Activated CD4-positive, alpha-beta memory T cell treated with anti-CD3 and anti-CD28 coated beads, Interleukin-2, amount 10 ng/mL, durations not matched to agents 7 days and 5 days (primary cell): ENCODE measurements around the gene LTBR. TPM values are rescaled to one million over a fixed set of nuclear protein-coding genes. Genes with fewer than 3 reads are reported as not detected.

ENCODE experiments used
- CTCF ChIA-PET: fragments of 350-600 bp; sonication (Branson Sonifier 250); formaldehyde crosslinking; loops from one replicate; lab custom pipeline; 2021; ENCODE audit warnings: antibody characterized with exemption, inconsistent platforms; lab: Charles Lee
- POLR2A ChIA-PET: fragments of 350-600 bp; sonication (Branson Sonifier 250); formaldehyde crosslinking; loops from one replicate; lab custom pipeline; 2021; ENCODE audit warnings: antibody characterized with exemption; lab: Charles Lee
- DNase-seq: peaks from one replicate; pipeline ENCODE4 v3.0.0-alpha.2; 2020
- H3K27ac Mint-ChIP-seq: one replicate; pipeline ENCODE4 v1.8.0; 2021; ENCODE audit warnings: mild to moderate bottlenecking, mixed read lengths
- H3K27me3 Mint-ChIP-seq: one replicate; pipeline ENCODE4 v1.8.0; 2021; ENCODE audit warnings: mixed read lengths
- H3K36me3 Mint-ChIP-seq: one replicate; pipeline ENCODE4 v1.8.0; 2021; ENCODE audit warnings: low read depth, mixed read lengths
- H3K4me1 Mint-ChIP-seq: one replicate; pipeline ENCODE4 v1.8.0; 2021; ENCODE audit warnings: mixed read lengths
- H3K4me3 Mint-ChIP-seq: one replicate; pipeline ENCODE4 v1.8.0; 2021; ENCODE audit warnings: mild to moderate bottlenecking, mixed read lengths
- H3K9me3 Mint-ChIP-seq: one replicate; pipeline ENCODE4 v1.8.0; 2021; ENCODE audit warnings: mixed read lengths
- total RNA-seq, 2 experiments: library from RNA; stranded (reverse); gene quantifications; one replicate each; pipeline ENCODE4 v1.2.3, GENCODE V29; 2021

The LTBR gene
- total RNA-seq, 2 experiments from 2014 or later: 0.38 to 0.40 TPM

GRCh38 chr12:6384499-6385436, 806 bp downstream of the LTBR start:
- Mint-ChIP-seq H3K27ac (no peak overlapping the region), H3K4me3 (no peak overlapping the region), H3K9me3 (no peaks in the 10 kb centered on the region), H3K4me1 (no peaks in the 10 kb centered on the region), H3K36me3 (no peaks in the 10 kb centered on the region), H3K27me3 (peaks cover 36% of the 10 kb centered on the region)
- POLR2A ChIA-PET: no interaction called here
- CTCF ChIA-PET: no interaction called here
- no peak for DNase-seq

GRCh38 chr12:6386038-6386437, 2.1 kb downstream of the LTBR start:
- ChIA-PET POLR2A (no interaction called here), CTCF (no interaction called here)
- Mint-ChIP-seq H3K4me3 (no peak overlapping the region), H3K4me1 (no peaks in the 10 kb centered on the region), H3K9me3 (no peaks in the 10 kb centered on the region), H3K27me3 (peaks cover 33% of the 10 kb centered on the region), H3K36me3 (no peaks in the 10 kb centered on the region), H3K27ac (no peak overlapping the region)
- DNase-seq: no peak

DNA sequence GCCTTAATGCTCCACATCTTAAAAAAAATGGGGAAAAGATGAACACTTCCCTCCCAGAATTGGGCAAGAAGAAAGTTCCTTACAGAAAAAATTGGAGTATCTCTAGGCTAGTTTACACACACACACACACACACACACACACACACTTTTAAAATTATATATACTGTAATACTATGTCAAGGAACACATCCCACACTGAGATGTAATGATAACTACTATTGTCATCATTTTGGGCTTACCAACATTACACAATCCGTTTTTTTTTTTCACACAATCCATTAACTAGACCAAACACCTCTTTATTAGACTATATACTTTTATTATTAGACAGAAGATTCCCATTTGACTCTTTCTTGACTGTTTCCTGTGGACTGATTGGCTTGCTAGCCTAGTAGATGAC, 2.5 kb downstream of the LTBR start:
- Mint-ChIP-seq H3K4me3 (no peak overlapping the region), H3K27ac (no peak overlapping the region), H3K36me3 (no peaks in the 10 kb centered on the region), H3K27me3 (peaks cover 29% of the 10 kb centered on the region), H3K4me1 (no peaks in the 10 kb centered on the region), H3K9me3 (no peaks in the 10 kb centered on the region)
- no peak for DNase-seq
- POLR2A ChIA-PET: no interaction called here
- CTCF ChIA-PET: no interaction called here

GRCh38 chr12:6387541-6387940, 3.6 kb downstream of the LTBR start:
- Mint-ChIP-seq H3K4me1 (no peaks in the 10 kb centered on the region), H3K36me3 (no peaks in the 10 kb centered on the region), H3K4me3 (no peak overlapping the region), H3K27me3 (peaks cover 18% of the 10 kb centered on the region), H3K27ac (no peak overlapping the region), H3K9me3 (no peaks in the 10 kb centered on the region)
- POLR2A ChIA-PET: no interaction called here
- CTCF ChIA-PET: no interaction called here
- DNase-seq: no peak

GRCh38 chr12:6390084-6390799, 6.3 kb downstream of the LTBR start:
- H3K27ac Mint-ChIP-seq: no peak overlapping the region
- POLR2A ChIA-PET: no interaction called here
- no peaks in the 10 kb centered on the region for H3K36me3 Mint-ChIP-seq
- H3K4me1 Mint-ChIP-seq: no peaks in the 10 kb centered on the region
- H3K27me3 Mint-ChIP-seq: peaks cover 3% of the 10 kb centered on the region
- no peaks in the 10 kb centered on the region for H3K9me3 Mint-ChIP-seq
- no peak for DNase-seq
- no peak overlapping the region for H3K4me3 Mint-ChIP-seq
- CTCF ChIA-PET: interaction anchor here (0.5 kb wide), 1 partner anchor 80 kb away, joined by 4 read pairs; the partner anchor contains the start of gene VAMP1

- CTCF ChIA-PET: interaction anchor here (0.5 kb wide), 1 partner anchor 79 kb away, joined by 4 read pairs; the partner anchor contains the start of gene VAMP1
- no peak overlapping the region for H3K4me3 Mint-ChIP-seq
- no peak overlapping the region for H3K27ac Mint-ChIP-seq
- no peak for DNase-seq
- no peaks in the 10 kb centered on the region for H3K9me3 Mint-ChIP-seq
- POLR2A ChIA-PET: no interaction called here
- no peaks in the 10 kb centered on the region for H3K36me3 Mint-ChIP-seq
- H3K4me1 Mint-ChIP-seq: no peaks in the 10 kb centered on the region
- H3K27me3 Mint-ChIP-seq: peaks cover 7% of the 10 kb centered on the region
These were observed 7.1 kb downstream of the LTBR start for GRCh38 chr12:6391013-6391412.

- no peak for DNase-seq
- Mint-ChIP-seq H3K9me3 (no peaks in the 10 kb centered on the region), H3K36me3 (no peaks in the 10 kb centered on the region), H3K27ac (no peak overlapping the region), H3K4me1 (no peaks in the 10 kb centered on the region), H3K27me3 (peaks cover 10% of the 10 kb centered on the region), H3K4me3 (no peak overlapping the region)
- ChIA-PET CTCF (no interaction called here), POLR2A (no interaction called here)
These were observed 8.5 kb downstream of the LTBR start for GRCh38 chr12:6392504-6392903.

DNA sequence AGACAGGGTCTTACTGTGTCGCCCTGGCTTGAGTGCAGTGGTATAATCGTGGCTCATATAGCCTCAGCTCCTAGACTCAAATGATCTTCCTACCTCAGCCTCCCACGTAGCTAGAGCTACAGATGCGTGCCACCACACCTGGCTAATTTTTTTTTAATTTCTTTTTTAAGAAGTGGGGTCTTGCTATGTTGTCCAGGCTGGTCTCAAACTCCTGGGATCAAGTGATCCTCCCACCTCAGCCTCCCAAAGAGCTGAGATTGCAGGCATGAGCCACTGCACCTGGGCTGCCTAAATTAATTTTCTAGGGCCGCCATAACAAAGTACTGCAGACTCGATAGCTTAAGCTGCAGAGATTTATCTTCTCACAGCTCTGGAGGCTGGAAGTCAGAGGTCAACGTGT, 9.1 kb downstream of the LTBR start:
- Mint-ChIP-seq H3K4me3 (no peak overlapping the region), H3K4me1 (no peaks in the 10 kb centered on the region)
- POLR2A ChIA-PET: no interaction called here

GRCh38 chr12:6394398-6394797, 10.4 kb downstream of the LTBR start:
- Mint-ChIP-seq H3K36me3 (no peaks in the 10 kb centered on the region), H3K4me3 (no peak overlapping the region), H3K9me3 (no peaks in the 10 kb centered on the region), H3K27me3 (peaks cover 10% of the 10 kb centered on the region), H3K27ac (no peak overlapping the region), H3K4me1 (no peaks in the 10 kb centered on the region)
- ChIA-PET POLR2A (no interaction called here), CTCF (no interaction called here)
- no peak for DNase-seq

More for the DNA sequence above, 9.1 kb downstream of the LTBR start:
- no peaks in the 10 kb centered on the region for H3K36me3 Mint-ChIP-seq
- DNase-seq: no peak
- H3K27me3 Mint-ChIP-seq: peaks cover 10% of the 10 kb centered on the region
- no peaks in the 10 kb centered on the region for H3K9me3 Mint-ChIP-seq
- CTCF ChIA-PET: no interaction called here
- no peak overlapping the region for H3K27ac Mint-ChIP-seq

DNA sequence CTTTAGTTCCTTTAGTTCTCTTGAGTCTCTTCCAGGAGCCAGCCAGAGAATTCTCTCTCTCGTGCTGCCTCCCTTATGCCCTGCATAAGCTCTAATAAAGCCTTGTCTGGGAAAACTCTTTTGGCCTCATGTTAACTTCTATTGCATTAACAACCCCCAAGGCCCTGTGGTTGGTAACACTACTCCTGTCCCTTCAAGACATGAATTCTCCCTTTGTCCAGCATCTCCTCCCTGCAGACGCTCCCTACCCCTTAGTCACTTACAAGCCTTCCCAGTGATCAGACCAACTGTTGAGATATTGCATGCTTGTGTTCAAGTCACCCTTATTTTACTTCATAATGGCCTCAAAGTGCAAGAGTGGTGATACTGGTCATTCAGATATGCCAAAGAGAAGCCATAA, 12.1 kb downstream of the LTBR start:
- H3K27me3 Mint-ChIP-seq: peaks cover 10% of the 10 kb centered on the region
- DNase-seq: no peak
- H3K27ac Mint-ChIP-seq: no peak overlapping the region
- no peaks in the 10 kb centered on the region for H3K9me3 Mint-ChIP-seq
- H3K36me3 Mint-ChIP-seq: no peaks in the 10 kb centered on the region
- ChIA-PET CTCF (no interaction called here), POLR2A (no interaction called here)
- H3K4me3 Mint-ChIP-seq: no peak overlapping the region
- H3K4me1 Mint-ChIP-seq: no peaks in the 10 kb centered on the region

- DNase-seq: no peak
- Mint-ChIP-seq H3K9me3 (no peaks in the 10 kb centered on the region), H3K27me3 (peaks cover 10% of the 10 kb centered on the region), H3K4me3 (no peak overlapping the region), H3K36me3 (no peaks in the 10 kb centered on the region), H3K4me1 (no peaks in the 10 kb centered on the region), H3K27ac (no peak overlapping the region)
- ChIA-PET CTCF (no interaction called here), POLR2A (no interaction called here)
These were observed 16.1 kb downstream of the LTBR start for GRCh38 chr12:6399884-6400644.

DNA sequence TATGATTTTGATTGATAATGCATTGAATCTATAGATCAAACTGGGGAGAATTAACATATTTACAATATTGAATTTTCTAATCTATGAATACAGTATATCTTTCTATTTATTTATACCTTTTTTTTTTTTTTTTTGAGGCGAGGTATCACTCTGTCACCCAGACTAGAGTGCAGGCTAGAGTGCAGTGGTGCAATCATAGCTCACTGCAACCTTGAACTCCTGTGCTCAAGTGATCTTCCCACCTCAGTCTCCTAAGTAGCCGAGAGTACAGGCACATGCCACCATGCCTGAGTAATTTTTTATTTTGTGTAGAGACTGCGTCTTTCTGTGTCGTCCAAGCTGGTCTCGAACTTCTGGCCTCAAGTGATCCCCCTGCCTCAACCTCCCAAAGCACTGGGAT, 20.4 kb downstream of the LTBR start:
- H3K27ac Mint-ChIP-seq: no peak overlapping the region
- ChIA-PET CTCF (interaction anchor here (0.6 to 0.7 kb wide), 2 partner anchors 19 to 164 kb away, joined by 3 to 4 read pairs; no protein-coding TSS in a partner anchor), POLR2A (no interaction called here)
- H3K27me3 Mint-ChIP-seq: peaks cover 5% of the 10 kb centered on the region
- no peaks in the 10 kb centered on the region for H3K36me3 Mint-ChIP-seq
- no peaks in the 10 kb centered on the region for H3K9me3 Mint-ChIP-seq
- H3K4me3 Mint-ChIP-seq: no peak overlapping the region
- DNase-seq: no peak
- H3K4me1 Mint-ChIP-seq: no peaks in the 10 kb centered on the region

DNA sequence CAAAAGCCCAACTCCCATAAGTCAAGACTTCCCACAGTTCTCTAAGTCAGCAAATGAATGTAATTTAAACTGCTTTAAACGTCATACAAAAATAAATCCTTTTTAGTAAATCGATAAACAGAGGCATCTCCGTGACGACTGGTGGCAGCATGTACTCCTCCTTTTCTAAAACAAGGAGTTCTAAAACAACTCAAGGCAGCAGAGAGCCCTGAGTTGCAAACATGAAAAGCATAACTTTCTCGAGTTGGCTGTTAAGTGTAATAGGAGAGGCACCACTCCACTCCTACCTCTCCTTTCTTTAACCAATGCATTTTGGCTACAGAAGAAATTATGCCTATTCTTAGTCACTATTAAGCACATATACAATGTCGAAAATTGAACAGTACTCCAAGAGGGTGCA, 22.0 kb downstream of the LTBR start:
- POLR2A ChIA-PET: no interaction called here
- Mint-ChIP-seq H3K36me3 (no peaks in the 10 kb centered on the region), H3K4me3 (no peak overlapping the region), H3K9me3 (no peaks in the 10 kb centered on the region), H3K27me3 (peaks cover 17% of the 10 kb centered on the region), H3K27ac (no peak overlapping the region), H3K4me1 (no peaks in the 10 kb centered on the region)
- no peak for DNase-seq
- CTCF ChIA-PET: no interaction called here
